ENCODE measurements around the gene NDST1.

DNA sequence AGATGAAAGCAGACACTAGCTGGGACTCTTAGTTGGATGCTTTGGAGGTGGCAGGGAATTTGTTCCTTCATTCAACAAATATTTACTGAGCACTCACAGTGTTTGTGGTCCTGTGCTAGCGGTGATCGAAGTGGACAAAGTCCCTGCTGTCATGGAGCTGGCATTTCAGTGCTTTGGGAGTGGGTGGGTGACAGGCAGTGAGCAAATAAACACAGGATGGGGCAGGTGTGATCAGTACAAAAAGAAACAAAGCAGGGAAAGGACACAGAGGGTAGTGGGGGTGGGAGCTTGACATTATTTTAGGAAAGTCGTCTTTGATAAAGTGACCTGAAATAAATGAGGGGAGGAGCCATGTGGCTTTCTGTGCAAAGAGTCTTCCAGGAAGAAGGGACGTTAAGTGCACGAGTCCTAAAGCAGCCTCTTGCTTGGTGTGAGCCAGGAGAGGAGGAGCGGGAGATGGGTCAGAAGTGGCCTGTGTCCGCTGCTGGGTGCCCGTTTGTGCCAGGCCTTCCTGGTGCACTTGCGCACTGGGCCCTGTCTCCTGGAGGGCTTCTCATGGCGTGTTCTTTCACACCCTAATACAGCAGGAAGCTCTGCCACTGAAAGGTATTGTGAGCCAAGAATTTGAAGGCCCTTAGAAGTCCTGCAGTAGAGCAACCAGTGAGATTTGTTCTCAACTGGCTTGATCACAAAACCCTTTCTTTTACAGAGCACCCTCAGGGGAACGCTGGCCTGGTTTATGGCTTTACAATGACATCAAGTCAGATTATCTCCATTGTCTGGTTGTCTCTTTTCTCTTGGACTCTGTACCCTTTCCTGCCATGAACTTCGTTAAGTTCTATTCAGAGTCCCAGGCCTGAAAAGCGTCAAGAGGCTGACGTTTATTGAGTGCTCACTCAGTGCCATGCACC, 14.8 kb downstream of the NDST1 start:
- TF ChIP-seq, protein P1, sequence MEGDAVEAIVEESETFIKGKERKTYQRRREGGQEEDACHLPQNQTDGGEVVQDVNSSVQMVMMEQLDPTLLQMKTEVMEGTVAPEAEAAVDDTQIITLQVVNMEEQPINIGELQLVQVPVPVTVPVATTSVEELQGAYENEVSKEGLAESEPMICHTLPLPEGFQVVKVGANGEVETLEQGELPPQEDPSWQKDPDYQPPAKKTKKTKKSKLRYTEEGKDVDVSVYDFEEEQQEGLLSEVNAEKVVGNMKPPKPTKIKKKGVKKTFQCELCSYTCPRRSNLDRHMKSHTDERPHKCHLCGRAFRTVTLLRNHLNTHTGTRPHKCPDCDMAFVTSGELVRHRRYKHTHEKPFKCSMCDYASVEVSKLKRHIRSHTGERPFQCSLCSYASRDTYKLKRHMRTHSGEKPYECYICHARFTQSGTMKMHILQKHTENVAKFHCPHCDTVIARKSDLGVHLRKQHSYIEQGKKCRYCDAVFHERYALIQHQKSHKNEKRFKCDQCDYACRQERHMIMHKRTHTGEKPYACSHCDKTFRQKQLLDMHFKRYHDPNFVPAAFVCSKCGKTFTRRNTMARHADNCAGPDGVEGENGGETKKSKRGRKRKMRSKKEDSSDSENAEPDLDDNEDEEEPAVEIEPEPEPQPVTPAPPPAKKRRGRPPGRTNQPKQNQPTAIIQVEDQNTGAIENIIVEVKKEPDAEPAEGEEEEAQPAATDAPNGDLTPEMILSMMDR (IDR thresholded peaks at IDR 0.05; ENCODE audit: insufficient read depth, low read length, poor library complexity, severe bottlenecking): no peak
- no peak for TF ChIP-seq EZH2phosphoT487 (conservative IDR thresholded peaks at IDR 0.05; ENCODE audit: low read length)
